GM21515 (cell line): ENCODE results near the gene SLC25A15.
"Not testable (repeated sequence)": the region's sequence is repeated elsewhere in the genome, so short reads cannot be mapped to it uniquely, and the experiment has no call there.

Experiments
- ATAC-seq: cut with Tn5 transposase; IDR thresholded peaks from one replicate; pipeline ENCODE4 v1.9.1; 2021; ENCODE audit not compliant: unreplicated experiment

The SLC25A15 gene

GRCh38 chr13:40812724-40813445, 23.5 kb downstream of the SLC25A15 start:
- ATAC-seq: no peak

- no peak for ATAC-seq
Measured at GRCh38 chr13:40813667-40814454, 24.4 kb downstream of the SLC25A15 start.

- no peak for ATAC-seq
Measured at GRCh38 chr13:40814803-40815202, 25.4 kb downstream of the SLC25A15 start.

- ATAC-seq: no peak
Measured at GRCh38 chr13:40818926-40819325, 29.5 kb downstream of the SLC25A15 start.

GRCh38 chr13:40819797-40820315, 30.4 kb downstream of the SLC25A15 start:
- ATAC-seq: no peak

GRCh38 chr13:40839725-40840124, 50.3 kb downstream of the SLC25A15 start:
- ATAC-seq: not testable (repeated sequence)

GRCh38 chr13:40840955-40841354, 51.5 kb downstream of the SLC25A15 start:
- ATAC-seq: not testable (repeated sequence)
